ENCODE data around the gene LMNA.
A peak's percentile ranks its signal among the peaks of the same experiment; 100 is the strongest.
"Not testable (repeated sequence)": the region's sequence is repeated elsewhere in the genome, so short reads cannot be mapped to it uniquely, and the experiment has no call there.

Gene LMNA

GRCh38 chr1:156121005-156121404 is 6.5 kb downstream of the LMNA start:
- not testable (repeated sequence) for DNase-seq (ENCODE audit: low read depth in 3 of 3, low spot score in 1 of 3)

DNA sequence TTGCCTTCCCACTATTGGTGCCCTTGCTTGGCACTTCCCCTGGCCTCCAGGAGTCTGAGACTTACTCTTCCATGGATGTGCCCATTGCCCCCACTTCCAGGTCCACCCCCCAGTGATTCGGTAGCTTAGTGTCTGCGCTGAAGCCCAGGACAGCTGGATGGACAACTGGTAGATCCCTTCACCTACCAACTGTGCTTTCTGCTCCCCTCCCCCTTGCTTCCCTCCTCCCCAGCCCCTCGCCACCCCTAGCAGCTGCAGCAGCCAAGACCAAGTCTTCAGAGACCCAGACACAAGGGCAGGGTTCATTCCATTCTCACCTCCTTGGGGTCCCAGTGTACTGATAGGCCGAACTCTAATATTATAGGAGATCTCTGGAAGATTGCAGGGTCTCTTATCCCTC is 6.9 kb downstream of the LMNA start:
- no peak for DNase-seq (ENCODE audit: low read depth in 3 of 3, low spot score in 1 of 3)

DNA sequence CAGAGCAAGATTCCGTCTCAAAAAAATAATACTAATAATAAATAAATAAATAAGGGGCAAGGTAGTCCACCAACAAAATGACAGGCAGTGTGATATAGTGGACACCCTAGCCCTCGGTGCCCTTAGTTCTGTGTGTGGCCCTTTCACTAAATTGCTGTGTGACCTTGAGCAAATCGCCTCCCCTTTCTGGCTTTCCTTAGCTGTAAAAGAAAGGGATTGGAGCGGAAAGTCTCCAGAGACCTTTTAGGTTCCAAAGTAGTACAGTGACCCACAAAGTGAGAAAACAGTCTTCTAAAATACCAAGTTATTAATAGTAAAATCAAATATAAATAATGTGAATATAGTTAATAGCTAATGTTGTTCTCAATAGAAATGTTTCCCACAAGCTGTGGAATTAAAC is 7.6 kb downstream of the LMNA start:
- no peak for DNase-seq (ENCODE audit: low read depth in 3 of 3, low spot score in 1 of 3)

GRCh38 chr1:156122519-156123355 is 8.2 kb downstream of the LMNA start:
- DNase-seq (ENCODE audit: low read depth in 3 of 3, low spot score in 1 of 3): no peak

DNA sequence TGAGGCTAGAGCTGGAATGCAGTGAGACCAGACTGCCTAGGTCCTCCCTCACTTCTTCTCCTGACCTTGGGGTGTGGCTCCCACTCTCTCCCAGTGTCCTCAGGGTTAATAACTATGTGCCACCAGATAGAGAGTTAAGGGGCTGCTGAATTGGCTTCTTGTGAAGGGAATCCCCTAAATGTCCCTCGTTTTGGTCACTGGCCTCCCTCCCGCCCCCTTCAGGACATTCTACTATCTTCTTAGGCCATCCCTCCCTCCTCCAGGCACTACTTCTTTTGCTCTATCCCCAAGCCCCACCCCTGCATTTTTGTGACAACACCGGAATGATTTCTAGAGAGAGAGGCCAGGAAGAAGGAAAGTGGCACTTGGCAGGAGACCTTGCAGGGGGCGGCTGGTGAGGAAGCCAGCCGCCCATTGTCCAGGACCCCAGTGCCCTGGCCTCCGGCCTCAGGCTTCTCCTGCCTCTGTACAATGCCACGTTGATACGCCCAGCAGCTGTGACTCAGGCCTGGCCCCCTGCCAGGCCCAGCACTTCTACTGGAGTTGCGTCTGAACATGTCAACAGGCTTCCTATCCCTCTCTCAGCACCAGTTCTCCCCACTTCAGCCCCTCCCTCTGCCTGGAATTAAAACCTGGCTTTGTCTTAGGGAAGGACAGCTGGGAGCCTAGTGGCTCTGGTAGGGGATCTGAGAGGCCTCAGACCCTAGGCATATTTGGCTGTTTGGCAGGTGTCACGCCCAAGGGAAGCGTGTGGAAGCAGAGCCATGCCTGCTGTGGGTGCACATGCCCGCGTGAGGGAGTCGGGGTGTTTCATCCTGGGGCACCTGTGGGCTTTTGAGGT is 9.1 kb downstream of the LMNA start:
- peak in 1 of 3 donors; percentile 54 for DNase-seq (ENCODE audit: low read depth in 3 of 3, low spot score in 1 of 3)

DNA sequence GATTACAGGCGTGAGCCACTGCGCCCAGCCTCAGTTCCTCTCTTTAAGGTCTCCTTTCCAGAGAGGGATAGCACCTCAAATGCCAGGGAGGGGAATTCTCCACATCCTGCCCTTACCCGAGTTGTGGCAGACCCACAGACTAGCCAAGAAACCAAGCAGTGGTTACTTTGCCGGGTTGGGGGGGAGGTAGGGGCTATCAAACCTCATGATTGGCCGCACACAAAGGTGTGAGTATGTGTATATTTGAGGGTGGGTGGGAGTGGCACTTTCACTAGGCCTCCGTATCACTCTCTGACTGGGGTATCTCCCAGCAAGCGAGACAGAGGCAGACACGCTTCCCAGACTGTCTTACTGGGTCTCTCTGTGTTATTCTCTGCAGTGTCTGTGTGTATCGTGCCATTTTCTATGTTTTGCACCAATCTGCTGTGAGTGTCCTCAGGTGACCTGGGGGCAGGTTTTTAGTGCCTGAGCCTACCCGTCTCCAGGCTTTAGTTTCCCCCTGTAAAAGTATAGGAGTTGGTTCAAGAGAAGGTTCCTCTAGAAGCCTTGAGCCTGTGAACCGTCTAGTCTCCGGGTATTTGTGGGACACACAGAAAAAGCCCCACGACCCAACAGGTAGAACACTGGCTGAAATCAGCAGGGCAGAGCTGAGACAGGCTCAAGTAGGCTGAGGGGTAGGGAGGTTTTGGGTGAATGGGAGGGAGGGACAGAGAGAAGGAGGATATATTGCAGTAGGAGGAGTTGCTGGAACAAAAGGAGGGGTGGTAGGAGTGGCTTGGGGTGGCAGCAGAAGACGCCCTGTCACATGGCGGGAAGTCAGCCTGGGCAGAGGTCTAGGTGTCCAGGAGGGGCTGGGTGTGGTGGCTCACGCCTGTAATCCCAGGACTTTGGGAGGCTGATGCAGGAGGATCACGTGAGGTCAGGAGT is 10.3 kb downstream of the LMNA start:
- DNase-seq (ENCODE audit: low read depth in 3 of 3, low spot score in 1 of 3): no peak

DNA sequence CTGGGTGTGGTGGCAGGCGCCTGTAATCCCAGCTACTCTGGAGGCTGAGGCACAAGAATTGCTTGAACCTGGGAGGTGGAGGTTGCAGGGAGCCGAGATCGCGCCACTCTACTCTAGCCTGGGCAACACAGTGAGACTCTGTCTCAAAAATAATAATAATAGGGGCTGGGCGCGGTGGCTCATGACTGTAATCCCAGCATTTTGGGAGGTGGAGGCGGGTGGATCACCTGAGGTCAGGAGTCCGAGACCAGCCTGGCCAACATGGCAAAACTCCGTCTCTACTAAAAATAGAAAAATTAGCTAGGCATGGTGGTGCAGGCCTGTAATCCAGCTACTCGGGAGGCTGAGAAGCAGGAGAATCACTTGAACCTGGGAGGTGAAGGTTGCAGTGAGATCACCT is 11.0 kb downstream of the LMNA start:
- DNase-seq (ENCODE audit: low read depth in 3 of 3, low spot score in 1 of 3): not testable (repeated sequence)

DNA sequence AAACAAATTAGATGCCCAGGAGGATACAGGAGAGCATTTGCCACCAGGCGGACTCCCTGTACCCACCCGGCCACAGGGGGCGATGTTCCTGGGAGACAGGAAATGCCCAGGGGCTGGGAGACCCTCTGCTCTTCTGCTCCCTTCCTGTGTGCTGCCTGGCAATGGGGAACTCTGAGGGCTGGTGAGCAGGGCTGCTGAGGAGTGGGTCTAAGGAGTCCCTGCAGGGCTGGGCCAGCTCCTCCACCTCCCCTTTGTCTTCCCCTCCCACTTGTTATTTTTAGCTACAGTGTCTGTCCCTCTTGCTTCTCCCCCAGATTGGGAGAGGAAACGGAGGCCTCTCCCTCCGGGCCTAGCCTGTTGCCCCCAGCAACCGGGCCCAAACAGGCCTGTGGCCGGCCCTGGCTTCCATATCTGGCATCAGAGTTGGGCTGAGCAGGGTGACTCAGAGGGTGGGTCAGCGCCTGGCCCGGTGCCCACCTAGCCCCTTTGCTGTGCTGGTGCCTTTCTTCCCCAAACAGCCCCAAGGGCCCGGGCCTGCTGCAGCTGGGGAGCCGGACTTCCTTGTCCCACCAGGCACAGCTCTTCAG is 11.6 kb downstream of the LMNA start:
- DNase-seq (ENCODE audit: low read depth in 3 of 3, low spot score in 1 of 3): no peak

DNA sequence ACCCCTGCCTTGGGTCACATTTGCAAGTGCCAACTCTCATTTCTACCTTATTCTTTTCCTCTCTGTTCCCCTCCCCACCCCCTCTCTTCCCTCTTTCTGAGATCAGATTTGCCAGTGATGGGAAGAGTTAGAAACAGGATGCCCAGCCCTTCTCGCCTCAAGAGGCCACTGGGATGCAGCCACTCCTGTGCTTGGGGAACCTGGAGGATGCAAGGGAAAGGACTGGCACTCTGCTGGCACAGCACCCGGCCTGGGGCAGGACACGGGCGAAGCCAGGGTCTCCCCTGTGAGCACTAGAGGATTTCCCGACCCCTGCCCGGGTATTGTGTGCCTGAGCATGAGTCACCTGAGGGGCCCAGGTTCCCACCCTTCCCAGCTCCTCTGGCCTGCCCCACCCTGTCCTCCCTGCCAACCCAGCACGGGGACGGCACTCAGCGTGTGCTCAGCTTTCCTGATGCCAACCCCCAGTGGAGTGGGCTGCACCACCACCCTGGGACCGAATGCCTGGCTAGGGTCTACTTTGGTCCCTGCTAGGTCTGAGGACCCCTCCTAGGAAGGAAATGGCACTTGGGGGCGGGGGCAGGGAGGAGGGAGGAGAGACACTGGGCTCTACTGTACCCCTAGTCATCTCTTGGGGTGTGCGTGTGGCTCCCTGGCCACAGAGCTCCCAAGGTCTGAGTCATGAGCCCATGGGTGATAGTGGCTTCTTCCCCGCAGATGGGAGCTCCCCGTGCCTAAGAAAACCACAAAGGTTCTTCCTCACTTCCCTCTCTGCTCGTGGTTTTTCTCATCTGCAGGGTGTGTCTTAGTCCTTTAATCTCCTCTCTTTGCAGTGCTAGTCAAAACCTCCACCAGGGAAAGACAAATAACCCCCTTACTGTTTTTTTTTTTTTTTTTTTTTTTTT is 12.4 kb downstream of the LMNA start:
- DNase-seq (ENCODE audit: low read depth in 3 of 3, low spot score in 1 of 3): peak; percentile 48 to 61 (median 56)

- DNase-seq (ENCODE audit: low read depth in 3 of 3, low spot score in 1 of 3): no peak
Measured at GRCh38 chr1:156128308-156128653, 13.8 kb downstream of the LMNA start.

GRCh38 chr1:156128654-156129597 is 14.4 kb downstream of the LMNA start:
- no peak for DNase-seq (ENCODE audit: low read depth in 3 of 3, low spot score in 1 of 3)

- DNase-seq (ENCODE audit: low read depth in 3 of 3, low spot score in 1 of 3): peak in 2 of 3 donors; percentile 60 to 82
Measured at GRCh38 chr1:156129687-156130577, 15.4 kb downstream of the LMNA start.

- DNase-seq (ENCODE audit: low read depth in 3 of 3, low spot score in 1 of 3): no peak
Measured at GRCh38 chr1:156130578-156130942, 16.0 kb downstream of the LMNA start.

- DNase-seq (ENCODE audit: low read depth in 3 of 3, low spot score in 1 of 3): no peak
Measured at GRCh38 chr1:156134716-156135435, 20.4 kb downstream of the LMNA start.

DNA sequence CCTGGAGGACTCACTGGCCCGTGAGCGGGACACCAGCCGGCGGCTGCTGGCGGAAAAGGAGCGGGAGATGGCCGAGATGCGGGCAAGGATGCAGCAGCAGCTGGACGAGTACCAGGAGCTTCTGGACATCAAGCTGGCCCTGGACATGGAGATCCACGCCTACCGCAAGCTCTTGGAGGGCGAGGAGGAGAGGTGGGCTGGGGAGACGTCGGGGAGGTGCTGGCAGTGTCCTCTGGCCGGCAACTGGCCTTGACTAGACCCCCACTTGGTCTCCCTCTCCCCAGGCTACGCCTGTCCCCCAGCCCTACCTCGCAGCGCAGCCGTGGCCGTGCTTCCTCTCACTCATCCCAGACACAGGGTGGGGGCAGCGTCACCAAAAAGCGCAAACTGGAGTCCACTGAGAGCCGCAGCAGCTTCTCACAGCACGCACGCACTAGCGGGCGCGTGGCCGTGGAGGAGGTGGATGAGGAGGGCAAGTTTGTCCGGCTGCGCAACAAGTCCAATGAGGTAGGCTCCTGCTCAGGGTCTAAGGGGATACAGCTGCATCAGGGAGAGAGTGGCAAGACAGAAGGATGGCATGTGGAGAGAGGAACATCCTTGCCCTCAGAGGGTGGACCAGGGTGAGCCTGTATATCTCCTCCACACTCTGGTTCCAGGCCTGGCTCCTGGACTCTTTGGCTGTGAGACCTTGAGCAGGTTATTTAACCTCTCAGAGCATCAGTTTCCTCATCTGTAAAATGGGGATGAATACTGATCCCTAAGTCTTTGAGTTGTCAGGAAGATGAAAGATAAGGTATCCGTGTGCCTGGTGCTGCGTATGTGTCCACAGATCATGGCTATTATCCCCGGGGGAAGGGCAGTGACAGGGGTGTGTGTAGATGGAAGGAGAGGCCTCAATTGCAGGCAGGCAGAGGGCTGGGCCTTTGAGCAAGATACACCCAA is 21.7 kb downstream of the LMNA start:
- DNase-seq (ENCODE audit: low read depth in 3 of 3, low spot score in 1 of 3): no peak

- no peak for DNase-seq (ENCODE audit: low read depth in 3 of 3, low spot score in 1 of 3)
Measured at GRCh38 chr1:156136970-156137483, 22.5 kb downstream of the LMNA start.
